GM21360 (cell line): Measurements from ENCODE around the gene CITED2.
"Not testable (repeated sequence)": the region's sequence is repeated elsewhere in the genome, so short reads cannot be mapped to it uniquely, and the experiment has no call there.

Source experiments
- ATAC-seq: cut with Tn5 transposase; IDR thresholded peaks from one replicate; pipeline ENCODE4 v1.9.1; 2021; ENCODE audit warnings: mild to moderate bottlenecking, moderate library complexity; ENCODE audit not compliant: unreplicated experiment

CITED2 gene

GRCh38 chr6:139367810-139368351 lies 6.6 kb downstream of the CITED2 start:
- no peak for ATAC-seq

GRCh38 chr6:139364982-139365379 lies 9.5 kb downstream of the CITED2 start:
- ATAC-seq, result no peak

GRCh38 chr6:139364302-139364981 lies 10.0 kb downstream of the CITED2 start:
- no peak for ATAC-seq

GRCh38 chr6:139363797-139364196 lies 10.7 kb downstream of the CITED2 start:
- not testable (repeated sequence) for ATAC-seq

GRCh38 chr6:139363123-139363522 lies 11.3 kb downstream of the CITED2 start:
- not testable (repeated sequence) for ATAC-seq

GRCh38 chr6:139361211-139361610 lies 13.2 kb downstream of the CITED2 start:
- ATAC-seq, result no peak

GRCh38 chr6:139356924-139357323 lies 17.5 kb downstream of the CITED2 start:
- no peak for ATAC-seq

- no peak for ATAC-seq
Observed at GRCh38 chr6:139355777-139356445, 18.5 kb downstream of the CITED2 start.

GRCh38 chr6:139355172-139355571 lies 19.3 kb downstream of the CITED2 start:
- ATAC-seq, result no peak

- no peak for ATAC-seq
Observed at GRCh38 chr6:139354189-139354588, 20.3 kb downstream of the CITED2 start.

GRCh38 chr6:139349464-139350020 lies 24.9 kb downstream of the CITED2 start:
- ATAC-seq, result no peak

GRCh38 chr6:139346392-139346791 lies 28.1 kb downstream of the CITED2 start:
- ATAC-seq, result no peak

- no peak for ATAC-seq
Observed at GRCh38 chr6:139344186-139344963, 30.1 kb downstream of the CITED2 start.

- ATAC-seq, result no peak
Observed at GRCh38 chr6:139343052-139343750, 31.2 kb downstream of the CITED2 start.

GRCh38 chr6:139341060-139341459 lies 33.4 kb downstream of the CITED2 start:
- ATAC-seq, result no peak

GRCh38 chr6:139338795-139339194 lies 35.7 kb downstream of the CITED2 start:
- ATAC-seq, result no peak

- no peak for ATAC-seq
Observed at GRCh38 chr6:139337830-139338229, 36.6 kb downstream of the CITED2 start.

GRCh38 chr6:139337001-139337400 lies 37.4 kb downstream of the CITED2 start:
- ATAC-seq, result no peak

- ATAC-seq, result peak; percentile 62
Observed at GRCh38 chr6:139336488-139336887, 38.0 kb downstream of the CITED2 start.

- no peak for ATAC-seq
Observed at GRCh38 chr6:139335447-139336210, 38.8 kb downstream of the CITED2 start.
